ENCODE measurements around the gene CDCA7. TPM values are rescaled to one million over a fixed set of nuclear protein-coding genes. Genes with fewer than 3 reads are reported as not detected.
A peak's percentile ranks its signal among the peaks of the same experiment; 100 is the strongest.
"Not testable (repeated sequence)": the region's sequence is repeated elsewhere in the genome, so short reads cannot be mapped to it uniquely, and the experiment has no call there.

Gene CDCA7
- total RNA-seq, 2 experiments from 2014 or later: 98.2 to 170 TPM

GRCh38 chr2:173307293-173307692 is 47.4 kb upstream of the CDCA7 start:
- Histone ChIP-seq H3K36me3 (ENCODE audit: insufficient read depth, low read length) (no peaks in the 10 kb centered on the region), H4K20me1 (ENCODE audit: insufficient read depth, low read length) (no peaks in the 10 kb centered on the region), H3K27ac (ENCODE audit: low read depth, low read length, poor library complexity, severe bottlenecking) (peak overlapping the region; percentile 43), H2AFZ (ENCODE audit: low read length) (peak overlapping the region; percentile 69), H3K4me3 (ENCODE audit: low read depth, low read length, poor library complexity, severe bottlenecking) (peak overlapping the region; percentile 25), H3K9me2 (ENCODE audit: insufficient read depth, low read length) (no peaks in the 10 kb centered on the region), H3K79me2 (ENCODE audit: insufficient read depth, low read depth, low read length) (no peaks in the 10 kb centered on the region), H3K9me3 (ENCODE audit: low read length) (no peaks in the 10 kb centered on the region), H3K4me1 (ENCODE audit: insufficient read depth, low read length, poor library complexity, severe bottlenecking) (peaks cover 25% of the 10 kb centered on the region), H3K4me2 (ENCODE audit: low read length) (peak overlapping the region; percentile 55)
- ChIA-PET POLR2A (interaction anchor here (0.7 to 1.4 kb wide), 3 partner anchors 8 to 57 kb away, joined by 3 to 4 read pairs (median 3); no protein-coding TSS in a partner anchor), CTCF (ENCODE audit: unreplicated experiment) (interaction anchor here (0.6 kb wide), 1 partner anchor 14 kb away, joined by 3 read pairs; no protein-coding TSS in a partner anchor)
- no TSS peak for BruUV-seq (replicated peaks)
- TF ChIP-seq EZH2phosphoT487 (IDR thresholded peaks at IDR 0.05; ENCODE audit: borderline replicate concordance, low read depth, low read length) (no peak), CTCF (conservative IDR thresholded peaks at IDR 0.05; ENCODE audit: low read length) (no peak)
- peak; percentile 73 for DNase-seq (ENCODE audit: low spot score)
- intact Hi-C loops (cut with micrococcal nuclease; ENCODE audit: unreplicated experiment): no loop called here

- H3K27ac ChIP-seq (ENCODE audit: low read depth, low read length, poor library complexity, severe bottlenecking); H3K4me3 ChIP-seq (ENCODE audit: low read depth, low read length, poor library complexity, severe bottlenecking); H3K4me2 ChIP-seq (ENCODE audit: low read length); H3K9me2 ChIP-seq (ENCODE audit: insufficient read depth, low read length); H3K9me3 ChIP-seq (ENCODE audit: low read length); BruUV-seq (replicated peaks); DNase-seq (ENCODE audit: low spot score); H2AFZ ChIP-seq (ENCODE audit: low read length); H3K79me2 ChIP-seq (ENCODE audit: insufficient read depth, low read depth, low read length); H3K36me3 ChIP-seq (ENCODE audit: insufficient read depth, low read length); intact Hi-C loops (cut with micrococcal nuclease; ENCODE audit: unreplicated experiment); H4K20me1 ChIP-seq (ENCODE audit: insufficient read depth, low read length): not testable (repeated sequence)
- ChIA-PET CTCF (ENCODE audit: unreplicated experiment) (interaction anchor here (0.9 kb wide), 1 partner anchor 26 kb away, joined by 3 read pairs; no protein-coding TSS in a partner anchor), POLR2A (interaction anchor here (0.9 to 1.3 kb wide), 3 partner anchors 10 to 40 kb away, joined by 3 to 6 read pairs (median 3); no protein-coding TSS in a partner anchor)
- peaks cover 22% of the 10 kb centered on the region for H3K4me1 ChIP-seq (ENCODE audit: insufficient read depth, low read length, poor library complexity, severe bottlenecking)
Measured at GRCh38 chr2:173309370-173309769, 45.3 kb upstream of the CDCA7 start.

- Histone ChIP-seq H3K4me1 (ENCODE audit: insufficient read depth, low read length, poor library complexity, severe bottlenecking) (peaks cover 9% of the 10 kb centered on the region), H3K4me2 (ENCODE audit: low read length) (no peak overlapping the region), H2AFZ (ENCODE audit: low read length) (no peak overlapping the region), H3K4me3 (ENCODE audit: low read depth, low read length, poor library complexity, severe bottlenecking) (no peak overlapping the region), H3K27ac (ENCODE audit: low read depth, low read length, poor library complexity, severe bottlenecking) (no peak overlapping the region), H3K36me3 (ENCODE audit: insufficient read depth, low read length) (no peaks in the 10 kb centered on the region), H4K20me1 (ENCODE audit: insufficient read depth, low read length) (no peaks in the 10 kb centered on the region), H3K9me3 (ENCODE audit: low read length) (no peaks in the 10 kb centered on the region), H3K9me2 (ENCODE audit: insufficient read depth, low read length) (no peaks in the 10 kb centered on the region), H3K79me2 (ENCODE audit: insufficient read depth, low read depth, low read length) (no peaks in the 10 kb centered on the region)
- BruUV-seq (replicated peaks): no TSS peak
- DNase-seq (ENCODE audit: low spot score): no peak
- intact Hi-C loops (cut with micrococcal nuclease; ENCODE audit: unreplicated experiment): no loop called here
- TF ChIP-seq EZH2phosphoT487 (IDR thresholded peaks at IDR 0.05; ENCODE audit: borderline replicate concordance, low read depth, low read length) (no peak), CTCF (conservative IDR thresholded peaks at IDR 0.05; ENCODE audit: low read length) (peak; percentile 36)
- POLR2A ChIA-PET: interaction anchor here (0.5 kb wide), 1 partner anchor 13 kb away, joined by 3 read pairs; no protein-coding TSS in a partner anchor
- CTCF ChIA-PET (ENCODE audit: unreplicated experiment): no interaction called here
Measured at GRCh38 chr2:173311844-173312606, 42.6 kb upstream of the CDCA7 start.

Measured in OCI-LY7 (cell line).